Immature natural killer cell (primary cell): ENCODE results near the gene BLOC1S6. TPM values are rescaled to one million over a fixed set of nuclear protein-coding genes. Genes with fewer than 3 reads are reported as not detected.

Experiments
- DNase-seq, 3 donors: peaks; one replicate each; pipeline ENCODE4 v3.0.0; 2022; ENCODE audit warnings: mixed read lengths in 1 of 3
- H3K27ac Mint-ChIP-seq, 6 donors: one replicate each; pipeline ENCODE4 v1.8.0; 2020; ENCODE audit warnings: mixed read lengths in 6 of 6, mild to moderate bottlenecking in 5 of 6, inconsistent platforms in 4 of 6, moderate library complexity in 3 of 6
- H3K27me3 Mint-ChIP-seq, 3 donors: one replicate each; pipeline ENCODE4 v1.8.0; 2020 to 2021; ENCODE audit warnings: low read depth in 3 of 3, mild to moderate bottlenecking in 3 of 3, mixed read lengths in 3 of 3, moderate library complexity in 3 of 3, inconsistent platforms in 1 of 3
- H3K36me3 Mint-ChIP-seq, 3 donors: one replicate each; pipeline ENCODE4 v1.8.0; 2020; ENCODE audit warnings: mixed read lengths in 3 of 3, inconsistent platforms in 2 of 3, mild to moderate bottlenecking in 2 of 3
- H3K4me1 Mint-ChIP-seq, 2 donors: one replicate each; pipeline ENCODE4 v1.8.0; 2020; ENCODE audit warnings: inconsistent platforms in 2 of 2, mild to moderate bottlenecking in 2 of 2, mixed read lengths in 2 of 2, moderate library complexity in 1 of 2
- H3K4me3 Mint-ChIP-seq, 5 donors: one replicate each; pipeline ENCODE4 v1.8.0; 2020; ENCODE audit warnings: mild to moderate bottlenecking in 5 of 5, mixed read lengths in 5 of 5, inconsistent platforms in 3 of 5, moderate library complexity in 3 of 5
- H3K9me3 Mint-ChIP-seq, 6 donors: one replicate each; pipeline ENCODE4 v1.8.0; 2020; ENCODE audit warnings: mild to moderate bottlenecking in 6 of 6, mixed read lengths in 6 of 6, inconsistent platforms in 4 of 6, moderate library complexity in 3 of 6
- polyA plus RNA-seq, 3 donors: library from polyadenylated mRNA; unstranded; fragments of 300-500 nt; fragmentation: Illumina TruSeq; gene quantifications; one replicate each; pipeline ENCODE4 v1.2.3, GENCODE V29; 2021

The BLOC1S6 gene
- polyA plus RNA-seq, 3 donors from 2014 or later, result 45.0 to 57.1 (median 52.1) TPM

DNA sequence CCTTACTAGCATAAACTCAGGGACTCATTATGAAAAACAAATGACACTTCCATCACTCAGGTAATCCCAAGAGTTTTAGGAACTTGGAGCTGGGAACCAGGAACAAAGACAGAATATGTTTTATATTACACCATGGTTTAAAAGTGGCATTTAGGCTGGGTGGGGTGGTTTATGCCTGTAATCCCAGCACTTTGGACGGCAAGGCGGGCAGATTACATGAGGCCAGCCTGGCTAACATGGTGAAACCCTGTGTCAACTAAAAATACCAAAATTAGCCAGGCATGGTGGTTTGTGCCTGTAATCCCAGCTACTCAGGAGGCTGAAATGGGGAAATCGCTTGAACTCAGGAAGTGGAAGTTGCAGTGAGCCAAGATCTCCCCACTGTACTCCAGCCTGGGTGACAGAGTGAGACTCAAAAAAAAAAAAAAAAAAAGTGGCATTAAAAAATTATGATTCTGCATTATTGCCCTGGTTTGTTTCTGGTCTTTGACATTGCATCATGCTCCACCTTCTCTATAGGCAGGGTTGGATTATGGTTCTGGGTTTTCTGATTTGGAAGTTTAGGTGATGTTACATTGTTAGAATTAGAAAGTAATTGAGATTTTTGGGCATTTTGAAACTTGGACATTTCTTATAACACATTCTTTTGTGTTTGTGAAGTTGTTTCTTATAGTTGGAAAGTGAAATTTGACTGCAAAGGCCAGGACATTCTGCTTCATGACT lies 66.7 kb downstream of the BLOC1S6 start:
- H3K27me3 Mint-ChIP-seq, result peaks cover 0 to 5% (median 3%) of the 10 kb centered on the region in 3 donors
- no peak overlapping the region for H3K4me3 Mint-ChIP-seq
- no peaks in the 10 kb centered on the region for H3K9me3 Mint-ChIP-seq
- no peak overlapping the region for H3K27ac Mint-ChIP-seq
- no peak for DNase-seq
- H3K36me3 Mint-ChIP-seq, result peaks cover 4 to 6% (median 6%) of the 10 kb centered on the region in 3 donors
- peaks cover 44 to 64% of the 10 kb centered on the region in 2 donors for H3K4me1 Mint-ChIP-seq

DNA sequence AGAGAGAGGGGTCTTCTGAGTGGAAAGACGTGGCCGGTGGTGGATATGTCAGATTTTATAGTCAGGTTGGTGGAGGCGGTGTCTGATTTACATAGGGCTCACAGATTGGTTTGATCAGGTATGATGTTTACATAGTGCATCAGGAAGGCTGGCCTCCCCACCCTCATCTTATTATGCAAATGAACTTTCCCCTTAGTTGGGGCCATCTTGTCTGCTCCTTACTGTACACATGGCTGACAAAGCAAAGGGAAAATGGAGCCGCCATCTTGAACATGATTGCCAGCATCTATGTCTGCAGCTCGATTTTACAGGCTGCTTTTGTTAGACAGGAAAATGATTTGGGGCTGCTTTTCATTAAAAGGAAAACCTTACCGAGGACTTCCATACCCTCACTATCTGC lies 67.6 kb downstream of the BLOC1S6 start:
- Mint-ChIP-seq H3K27ac (no peak overlapping the region), H3K36me3 (peaks cover 4 to 9% (median 6%) of the 10 kb centered on the region in 3 donors), H3K4me1 (peaks cover 42 to 64% of the 10 kb centered on the region in 2 donors), H3K9me3 (no peaks in the 10 kb centered on the region), H3K4me3 (no peak overlapping the region), H3K27me3 (peaks cover 2 to 5% (median 3%) of the 10 kb centered on the region in 3 donors)
- DNase-seq, result no peak

DNA sequence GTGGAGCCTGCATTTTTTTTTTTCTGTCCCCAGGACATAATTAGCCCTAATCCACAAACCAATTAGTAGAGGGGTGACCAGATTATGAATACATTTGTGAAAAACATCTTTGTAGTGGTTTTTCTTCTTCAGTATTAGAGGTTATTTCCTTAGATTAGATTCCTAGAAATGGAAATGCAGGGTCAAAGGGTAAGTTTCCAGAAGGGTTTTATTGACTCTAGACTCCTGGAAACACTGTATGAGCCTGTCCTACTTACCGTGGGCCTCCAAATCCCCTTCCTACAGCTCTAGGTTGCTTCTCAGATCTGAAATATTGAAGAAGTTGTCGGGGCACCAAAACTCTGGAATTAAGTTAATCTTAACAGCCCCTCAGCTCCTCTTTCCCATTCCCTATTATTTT lies 70.1 kb downstream of the BLOC1S6 start:
- Mint-ChIP-seq H3K9me3 (no peaks in the 10 kb centered on the region), H3K27ac (peak overlapping the region in 3 of 6 donors; percentile 14 to 37 (median 29)), H3K36me3 (peaks cover 5 to 11% (median 10%) of the 10 kb centered on the region in 3 donors), H3K27me3 (peaks cover 0 to 2% (median 0%) of the 10 kb centered on the region in 3 donors), H3K4me1 (peaks cover 30 to 59% of the 10 kb centered on the region in 2 donors), H3K4me3 (no peak overlapping the region)
- DNase-seq, result no peak

DNA sequence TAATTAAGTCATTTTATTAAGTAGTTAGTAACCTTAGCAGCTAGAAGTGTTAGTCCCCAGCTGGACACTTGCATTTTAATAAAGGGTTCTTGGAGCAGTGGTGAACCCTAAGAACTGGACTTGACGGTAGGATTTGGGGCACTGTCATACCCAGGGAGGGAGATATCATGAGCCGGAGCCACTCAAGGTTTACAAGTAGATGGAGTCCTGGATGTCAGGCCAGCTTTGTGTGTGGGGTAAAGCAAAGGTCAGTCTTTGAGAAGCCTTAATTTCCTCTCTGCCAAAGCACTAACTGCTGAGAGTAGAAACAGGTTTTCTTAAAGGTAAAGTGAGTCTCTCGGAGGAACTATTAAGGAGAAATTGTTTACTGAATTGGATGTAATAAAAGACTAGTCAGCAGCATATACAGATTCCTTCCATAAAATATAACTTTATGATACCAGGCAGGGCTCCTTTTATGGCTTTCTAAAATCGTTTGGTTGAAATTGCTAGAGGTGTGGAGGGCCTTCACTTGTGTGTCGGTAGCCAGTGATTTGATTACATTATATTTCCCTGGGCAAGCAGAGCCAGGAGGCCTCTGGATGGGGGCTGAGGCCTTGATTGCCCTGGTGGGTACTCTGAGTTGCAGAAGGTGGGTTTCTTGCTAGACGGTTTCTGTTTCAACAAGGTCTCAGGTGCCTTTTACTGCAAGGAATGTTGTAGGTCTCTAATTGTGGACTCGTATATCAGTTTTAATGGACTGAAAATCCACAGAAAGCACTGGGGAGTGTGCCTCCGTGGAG lies 70.8 kb downstream of the BLOC1S6 start:
- H3K27ac Mint-ChIP-seq, result peak overlapping the region in 4 of 6 donors; percentile 14 to 48 (median 33)

More for the DNA sequence above, 70.8 kb downstream of the BLOC1S6 start:
- H3K9me3 Mint-ChIP-seq, result no peaks in the 10 kb centered on the region
- H3K27me3 Mint-ChIP-seq, result peaks cover 0 to 2% (median 0%) of the 10 kb centered on the region in 3 donors
- H3K4me1 Mint-ChIP-seq, result peaks cover 29 to 56% of the 10 kb centered on the region in 2 donors
- no peak overlapping the region for H3K4me3 Mint-ChIP-seq
- no peak for DNase-seq
- H3K36me3 Mint-ChIP-seq, result peaks cover 5 to 11% (median 10%) of the 10 kb centered on the region in 3 donors

Other genes with a start within 250 kb of the BLOC1S6 start
- 1 to 10 TPM in 1 of 3 donors, under 1 TPM in 2; 0.27 to 1.2 (median 0.54) TPM for gene GATM, start 208.8 kb upstream of the BLOC1S6 start, polyA plus RNA-seq
- gene SLC30A4, start 64.6 kb upstream of the BLOC1S6 start, polyA plus RNA-seq, result 1 to 10 TPM; 2.9 to 6.4 (median 4.0) TPM
- gene SQOR, start 47.6 kb downstream of the BLOC1S6 start, polyA plus RNA-seq, result 100 to 1,000 TPM in 1 of 3 donors, 10 to 100 TPM in 2; 73.6 to 114 (median 82.1) TPM